ENCODE data around the gene ITIH3.

ITIH3 gene

GRCh38 chr3:52793702-52794611 lies 639 bp upstream of the ITIH3 start:
- no peak for DNase-seq

DNA sequence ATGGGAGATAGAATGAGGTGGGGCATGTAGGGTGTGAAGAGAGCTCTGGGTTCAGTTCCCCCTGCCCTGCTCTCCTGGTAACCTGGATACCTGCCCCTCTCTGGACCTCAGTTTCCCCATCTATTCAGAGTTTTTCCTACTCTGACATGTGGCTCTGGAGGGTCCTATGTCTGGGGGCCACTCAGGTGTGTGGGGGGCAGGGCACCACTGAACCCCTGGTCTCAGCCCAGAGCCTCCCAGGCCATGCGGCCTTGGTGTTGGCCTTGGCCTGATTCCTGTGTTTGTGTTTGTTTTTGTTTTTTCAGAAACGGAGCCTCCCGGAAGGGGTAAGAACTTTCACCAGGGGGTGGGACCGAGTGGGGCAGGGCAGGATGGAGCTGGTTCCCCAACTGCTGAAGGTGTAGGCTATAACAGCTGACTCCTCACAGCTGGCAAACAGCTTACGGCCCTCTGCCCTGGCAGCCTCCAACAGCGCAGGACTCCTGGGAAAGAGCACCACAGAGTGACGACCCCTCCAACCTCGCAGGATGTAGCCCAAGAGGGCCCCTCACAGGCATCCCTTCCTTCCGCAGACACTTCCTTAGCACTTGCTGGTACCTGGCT lies 803 bp downstream of the ITIH3 start:
- no peak for DNase-seq

DNA sequence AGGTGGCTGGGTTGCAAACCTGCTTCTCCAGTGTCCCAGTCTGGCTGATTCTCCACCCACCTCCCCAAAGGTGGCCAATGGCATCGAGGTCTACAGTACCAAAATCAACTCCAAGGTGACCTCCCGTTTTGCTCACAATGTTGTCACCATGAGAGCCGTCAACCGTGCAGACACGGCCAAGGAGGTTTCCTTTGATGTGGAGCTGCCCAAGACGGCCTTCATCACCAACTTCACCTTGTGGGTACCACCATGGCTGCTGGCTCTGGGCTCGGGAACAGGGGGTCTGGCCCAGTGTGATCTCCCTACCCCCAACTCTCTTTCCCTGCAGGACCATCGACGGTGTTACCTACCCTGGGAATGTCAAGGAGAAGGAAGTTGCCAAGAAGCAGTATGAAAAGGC lies 1.8 kb downstream of the ITIH3 start:
- no peak for DNase-seq

DNA sequence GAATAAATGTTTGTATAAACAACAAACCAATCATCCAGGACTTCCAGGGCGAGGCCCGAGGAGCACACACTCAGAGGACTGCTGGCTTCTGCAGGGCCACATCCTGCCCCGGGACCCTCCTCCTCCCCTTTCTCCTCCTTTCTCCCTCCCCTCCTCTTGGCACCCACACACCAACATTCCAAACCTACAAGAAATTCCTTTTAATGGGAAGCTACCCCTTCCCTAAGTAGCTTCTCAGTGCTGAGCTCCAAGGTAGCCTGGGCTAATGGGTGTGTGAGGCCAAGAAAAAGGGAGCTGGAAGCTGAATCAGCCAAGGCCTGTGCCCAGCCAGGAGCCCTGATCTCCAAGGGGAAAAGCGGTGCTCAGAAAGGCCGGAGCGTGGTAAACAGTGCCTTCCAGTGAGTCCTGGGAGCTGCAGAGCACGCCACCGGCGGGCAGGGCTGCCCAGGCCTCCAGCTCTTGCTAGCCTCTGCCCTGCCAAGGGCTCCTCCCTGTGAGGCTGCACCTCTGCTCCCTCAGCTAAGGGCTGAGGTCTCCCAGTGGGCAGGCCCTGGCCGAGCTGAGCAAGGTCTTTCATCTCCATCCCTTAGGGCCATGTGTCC lies 3.9 kb downstream of the ITIH3 start:
- no peak for DNase-seq

GRCh38 chr3:52798978-52799476 lies 4.4 kb downstream of the ITIH3 start:
- DNase-seq = peak; percentile 27

GRCh38 chr3:52800079-52800478 lies 5.5 kb downstream of the ITIH3 start:
- no peak for DNase-seq

DNA sequence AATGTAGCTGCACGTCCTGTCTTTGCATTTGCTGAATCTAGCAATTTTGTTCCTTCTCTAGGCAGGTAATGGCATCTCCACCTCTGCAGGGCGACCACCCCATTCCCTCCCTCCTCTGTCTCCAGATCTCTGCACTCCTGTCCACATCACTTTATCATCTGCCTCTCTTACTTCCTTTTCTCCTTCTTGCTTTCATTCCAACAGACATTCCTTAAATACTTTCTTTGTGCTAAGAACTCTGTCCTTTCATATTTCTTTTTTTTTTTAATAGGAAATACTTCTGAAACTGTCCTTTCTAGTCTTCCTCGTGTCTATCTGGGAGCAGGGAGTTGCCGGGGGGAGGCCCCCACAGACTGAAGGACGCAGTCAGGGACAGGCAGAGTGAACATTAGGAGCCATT lies 7.2 kb downstream of the ITIH3 start:
- DNase-seq = no peak

- no peak for DNase-seq
Measured at GRCh38 chr3:52805270-52806039, 10.9 kb downstream of the ITIH3 start.

- no peak for DNase-seq
Measured at GRCh38 chr3:52809149-52809548, 14.6 kb downstream of the ITIH3 start.

- peak; percentile 31 for DNase-seq
Measured at GRCh38 chr3:52809662-52810377, 15.2 kb downstream of the ITIH3 start.

DNA sequence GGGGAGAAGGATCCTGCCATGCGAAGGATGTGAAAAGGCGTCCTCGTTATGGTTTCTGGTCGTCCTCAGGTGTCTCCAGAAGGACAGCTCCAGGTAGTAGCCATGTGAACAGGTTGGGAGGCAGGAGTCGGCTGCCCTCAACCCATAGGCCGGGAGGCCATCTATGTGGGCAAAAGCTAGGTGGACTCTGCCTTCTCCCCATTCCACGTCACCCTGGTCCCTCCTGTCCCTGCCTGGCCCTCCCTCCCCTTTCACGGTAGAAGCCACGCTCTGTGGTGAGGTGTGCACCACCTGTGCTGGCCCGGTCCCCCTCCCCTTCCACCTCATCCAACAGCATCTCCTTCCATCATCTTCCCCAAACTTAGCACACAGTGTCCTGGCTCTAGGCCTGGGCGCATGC lies 16.3 kb downstream of the ITIH3 start:
- no peak for DNase-seq

DNA sequence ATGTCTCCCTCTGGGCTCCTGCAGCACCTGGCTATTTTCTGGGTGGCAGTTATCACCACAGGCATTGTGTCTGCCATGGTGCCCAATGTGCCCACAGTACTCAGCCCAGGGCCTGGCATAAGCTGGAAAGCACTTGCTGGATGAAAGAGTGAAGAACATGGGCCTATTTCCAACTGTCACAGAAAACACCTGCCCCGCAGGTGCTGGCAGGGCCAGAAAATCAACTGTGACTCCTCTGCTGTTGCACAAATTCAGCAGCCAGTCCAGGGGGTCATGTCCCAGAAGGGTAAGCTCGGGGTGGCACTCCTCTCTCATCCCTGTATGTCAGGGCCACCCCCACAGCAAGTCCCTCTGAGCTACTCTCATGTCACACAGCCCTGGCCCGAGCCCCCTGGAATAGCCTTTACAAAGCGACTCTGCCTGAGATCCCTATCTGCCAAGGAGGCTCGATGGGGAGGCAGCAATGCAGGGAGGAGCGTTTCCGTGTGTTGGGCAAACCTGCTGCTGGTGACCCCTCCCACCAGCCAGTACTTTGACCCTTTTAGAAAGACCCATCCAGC lies 16.9 kb downstream of the ITIH3 start:
- DNase-seq = no peak

DNA sequence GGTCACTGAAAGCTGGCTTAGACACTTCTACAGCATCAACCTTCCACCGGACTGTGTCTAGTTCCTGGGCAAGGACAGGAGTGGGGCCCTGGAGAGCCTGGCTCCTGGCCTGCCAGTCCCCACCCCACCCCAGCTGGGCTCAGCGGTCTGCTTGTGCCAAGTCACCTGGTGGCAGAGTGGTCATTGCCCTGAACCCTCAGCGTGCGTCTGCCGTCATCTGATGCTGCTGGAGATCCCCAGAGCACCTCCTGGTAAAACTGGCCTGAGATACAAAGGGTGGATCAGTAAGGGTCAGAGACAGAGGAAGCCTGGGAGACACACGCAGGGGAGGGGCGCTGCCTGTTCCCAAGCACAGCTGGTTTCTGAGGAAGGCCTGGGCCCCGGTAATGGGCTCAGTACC lies 19.2 kb downstream of the ITIH3 start:
- DNase-seq = no peak

- no peak for DNase-seq
Measured at GRCh38 chr3:52816199-52816598, 21.6 kb downstream of the ITIH3 start.

GRCh38 chr3:52816654-52817053 lies 22.1 kb downstream of the ITIH3 start:
- no peak for DNase-seq

- DNase-seq = no peak
Measured at GRCh38 chr3:52817221-52817620, 22.6 kb downstream of the ITIH3 start.

- DNase-seq = no peak
Measured at GRCh38 chr3:52817860-52818259, 23.3 kb downstream of the ITIH3 start.

- no peak for DNase-seq
Measured at GRCh38 chr3:52819936-52820335, 25.3 kb downstream of the ITIH3 start.

GRCh38 chr3:52820736-52821135 lies 26.1 kb downstream of the ITIH3 start:
- peak; percentile 58 for DNase-seq

- no peak for DNase-seq
Measured at GRCh38 chr3:52822363-52822762, 27.8 kb downstream of the ITIH3 start.

GRCh38 chr3:52824037-52824436 lies 29.4 kb downstream of the ITIH3 start:
- no peak for DNase-seq

DNA sequence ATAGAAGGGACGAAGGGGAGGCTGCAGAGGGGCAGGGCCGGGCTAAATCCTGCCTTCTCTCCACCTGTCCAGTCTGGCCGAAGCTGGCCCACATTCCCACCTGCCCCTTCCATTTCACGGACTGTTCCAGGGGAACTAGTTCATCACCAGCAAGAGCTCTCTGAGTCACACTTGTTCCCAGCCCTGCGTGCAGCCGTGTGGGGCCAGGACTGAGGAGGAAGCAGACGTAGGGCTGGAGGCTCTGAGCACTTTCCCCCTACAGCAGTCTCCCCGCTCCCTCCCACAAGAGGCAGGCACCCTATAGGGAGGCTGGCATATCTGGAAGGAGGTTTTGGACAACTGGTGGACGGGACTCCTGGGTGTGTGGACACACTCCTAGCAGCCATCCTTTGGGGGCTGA lies 32.8 kb downstream of the ITIH3 start:
- DNase-seq = no peak

Data from hematopoietic multipotent progenitor cell treated with erythropoietin and hydrocortisone succinate and interleukin-3 and kit ligand, for 4 days (in vitro differentiated cells).